H1 (cell line): ENCODE data around the gene HLA-DPB1. TPM values are rescaled to one million over a fixed set of nuclear protein-coding genes. Genes with fewer than 3 reads are reported as not detected.
A peak's percentile ranks its signal among the peaks of the same experiment; 100 is the strongest.

Experiments
- BACH1 ChIP-seq: IDR thresholded peaks from 2 replicates; pipeline ENCODE4 v1.6.1; 2012; ENCODE audit warnings: low read length, improper control_type of control experiment
- CBX8 ChIP-seq: fragments of 300-800, 300-1000 bp; sonication (generic); IDR thresholded peaks from 2 replicates; pipeline ENCODE4 v1.7.1; 2016; ENCODE audit warnings: low read depth, low read length, borderline replicate concordance
- FOSL1 ChIP-seq: IDR thresholded peaks from 2 replicates; pipeline ENCODE4 v1.6.1; 2011; ENCODE audit warnings: mild to moderate bottlenecking, low read depth, low read length, moderate library complexity; ENCODE audit not compliant: insufficient read depth
- HDAC6 ChIP-seq: IDR thresholded peaks from one replicate; pipeline ENCODE4 v1.7.1; 2012; ENCODE audit warnings: low read depth, mild to moderate bottlenecking, inconsistent platforms, low read length, moderate library complexity
- POLR2AphosphoS5 ChIP-seq: IDR thresholded peaks from 2 replicates; pipeline ENCODE4 v1.6.1; 2011; ENCODE audit warnings: low read depth, low read length
- RBBP5 ChIP-seq: IDR thresholded peaks from 2 replicates; pipeline ENCODE4 v1.7.1; 2012; ENCODE audit warnings: low read depth, mild to moderate bottlenecking, inconsistent platforms, low read length, moderate library complexity, borderline replicate concordance
- SP4 ChIP-seq: IDR thresholded peaks from 2 replicates; pipeline ENCODE4 v1.6.1; 2012; ENCODE audit warnings: low read length, inconsistent platforms
- TBP ChIP-seq: IDR thresholded peaks from 2 replicates; pipeline ENCODE4 v1.6.1; 2011; ENCODE audit warnings: low read depth, low read length, improper control_type of control experiment
- USF2 ChIP-seq: IDR thresholded peaks from 2 replicates; pipeline ENCODE4 v1.6.1; 2011; ENCODE audit warnings: low read length, improper control_type of control experiment
- polyA plus RNA-seq, 7 experiments: library from polyadenylated mRNA; depleted of rRNA in 3 of 7; stranded (reverse) in 5 of 7; unstranded in 2 of 7; fragments of >200 nt in 5 of 7; fragments of 200-250 nt in 2 of 7; gene quantifications; 1 replicate in 5 of 7; 2 replicates in 1 of 7; 4 replicates in 1 of 7; pipeline versions ENCODE4 v1.2.1 to v1.2.3, GENCODE V29; 2011 to 2013; ENCODE audit warnings: missing spikeins in 2 of 7, mixed read lengths in 2 of 7
- total RNA-seq: library from RNA; stranded (reverse); fragmentation: NEBNext Ultra II Directional; extraction: Animal tissue kit (Norgen Biotek cat#: 25700); gene quantifications from 2 replicates; pipeline ENCODE4 v1.2.1, GENCODE V29; 2021

The HLA-DPB1 gene
- total and polyA plus RNA-seq, 2 of the 8 experiments (the other 6 are each of a cell fraction or from before 2014, with no cell fraction given), result 32.3 to 58.8 TPM

GRCh38 chr6:33091957-33092356 lies 16.2 kb downstream of the HLA-DPB1 start (continued):
- TF ChIP-seq POLR2AphosphoS5, result no peak; the same call in 1 of the 2 replicates
- TF ChIP-seq CBX8, result no peak
- TF ChIP-seq RBBP5, result no peak
- no peak for TF ChIP-seq SP4
- TF ChIP-seq HDAC6, result no peak
- no peak for TF ChIP-seq BACH1
- TF ChIP-seq USF2, result 0 out of 2 replicates have a peak, but pooled peaks have one; percentile 34
- TF ChIP-seq FOSL1, result no peak
- TF ChIP-seq TBP, result no peak
